Bronchial epithelial cell (primary cell): ENCODE data around the gene ANP32A. TPM values are rescaled to one million over a fixed set of nuclear protein-coding genes. Genes with fewer than 3 reads are reported as not detected.

Experiments
- DNase-seq: peaks from one replicate; pipeline ENCODE4 v3.0.0-alpha.2; 2010; ENCODE audit warnings: low read depth
- FAIRE-seq: peaks from 2 replicates; lab custom pipeline; 2011; peaks lifted over from hg19 to GRCh38; lab: Jason Lieb, UNC
- H3K27me3 ChIP-seq: 2 replicates; pipeline ENCODE4 v1.5.1; 2011; ENCODE audit warnings: low read length; ENCODE audit not compliant: control insufficient read depth, insufficient read depth
- H3K36me3 ChIP-seq: 2 replicates; pipeline ENCODE4 v1.5.1; 2011; ENCODE audit warnings: low read length; ENCODE audit not compliant: control insufficient read depth, insufficient read depth
- H3K4me3 ChIP-seq: 2 replicates; pipeline ENCODE4 v1.5.1; 2011; ENCODE audit warnings: mild to moderate bottlenecking, low read depth, low read length, control low read depth
- total RNA-seq: library from RNA; depleted of rRNA; stranded (reverse); fragments of >200 nt; gene quantifications from 2 replicates; pipeline ENCODE4 v1.2.1, GENCODE V29; 2014
- TF ChIP-seq, protein P1 (sequence below): IDR thresholded peaks from 2 replicates; pipeline ENCODE4 v1.5.1; 2011; ENCODE audit warnings: mild to moderate bottlenecking, moderate library complexity, low read length, control low read depth, inconsistent platforms; ENCODE audit not compliant: insufficient read depth, severe bottlenecking

Gene ANP32A
- total RNA-seq, 1 donor from 2014 or later, result 42.6 TPM

GRCh38 chr15:68801572-68802148, 19.0 kb downstream of the ANP32A start:
- peaks cover 8% of the 10 kb centered on the region for H3K36me3 ChIP-seq
- TF ChIP-seq, protein P1, sequence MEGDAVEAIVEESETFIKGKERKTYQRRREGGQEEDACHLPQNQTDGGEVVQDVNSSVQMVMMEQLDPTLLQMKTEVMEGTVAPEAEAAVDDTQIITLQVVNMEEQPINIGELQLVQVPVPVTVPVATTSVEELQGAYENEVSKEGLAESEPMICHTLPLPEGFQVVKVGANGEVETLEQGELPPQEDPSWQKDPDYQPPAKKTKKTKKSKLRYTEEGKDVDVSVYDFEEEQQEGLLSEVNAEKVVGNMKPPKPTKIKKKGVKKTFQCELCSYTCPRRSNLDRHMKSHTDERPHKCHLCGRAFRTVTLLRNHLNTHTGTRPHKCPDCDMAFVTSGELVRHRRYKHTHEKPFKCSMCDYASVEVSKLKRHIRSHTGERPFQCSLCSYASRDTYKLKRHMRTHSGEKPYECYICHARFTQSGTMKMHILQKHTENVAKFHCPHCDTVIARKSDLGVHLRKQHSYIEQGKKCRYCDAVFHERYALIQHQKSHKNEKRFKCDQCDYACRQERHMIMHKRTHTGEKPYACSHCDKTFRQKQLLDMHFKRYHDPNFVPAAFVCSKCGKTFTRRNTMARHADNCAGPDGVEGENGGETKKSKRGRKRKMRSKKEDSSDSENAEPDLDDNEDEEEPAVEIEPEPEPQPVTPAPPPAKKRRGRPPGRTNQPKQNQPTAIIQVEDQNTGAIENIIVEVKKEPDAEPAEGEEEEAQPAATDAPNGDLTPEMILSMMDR, result no peak
- H3K4me3 ChIP-seq, result no peak overlapping the region
- no peaks in the 10 kb centered on the region for H3K27me3 ChIP-seq
- FAIRE-seq, result no peak
- DNase-seq, result no peak

- TF ChIP-seq, protein P1, result no peak
- FAIRE-seq, result no peak
- Histone ChIP-seq H3K4me3 (no peak overlapping the region), H3K36me3 (peaks cover 4% of the 10 kb centered on the region), H3K27me3 (no peaks in the 10 kb centered on the region)
- no peak for DNase-seq
Measured at GRCh38 chr15:68800875-68801274, 19.8 kb downstream of the ANP32A start.

GRCh38 chr15:68798346-68799094, 22.2 kb downstream of the ANP32A start:
- TF ChIP-seq, protein P1, result no peak
- no peak for DNase-seq
- no peak overlapping the region for H3K4me3 ChIP-seq
- H3K27me3 ChIP-seq, result no peaks in the 10 kb centered on the region
- no peak for FAIRE-seq
- H3K36me3 ChIP-seq, result no peaks in the 10 kb centered on the region

GRCh38 chr15:68797599-68798345, 22.9 kb downstream of the ANP32A start:
- no peak for FAIRE-seq
- no peak for DNase-seq
- Histone ChIP-seq H3K36me3 (no peaks in the 10 kb centered on the region), H3K27me3 (no peaks in the 10 kb centered on the region), H3K4me3 (no peak overlapping the region)
- TF ChIP-seq, protein P1, result no peak

- TF ChIP-seq, protein P1, result no peak
- H3K4me3 ChIP-seq, result no peak overlapping the region
- no peaks in the 10 kb centered on the region for H3K36me3 ChIP-seq
- no peak for DNase-seq
- FAIRE-seq, result no peak
- no peaks in the 10 kb centered on the region for H3K27me3 ChIP-seq
Measured at GRCh38 chr15:68797191-68797590, 23.5 kb downstream of the ANP32A start.
